ENCODE results near the gene ROPN1. TPM values are rescaled to one million over a fixed set of nuclear protein-coding genes. Genes with fewer than 3 reads are reported as not detected.
A peak's percentile ranks its signal among the peaks of the same experiment; 100 is the strongest.
"Not testable (repeated sequence)": the region's sequence is repeated elsewhere in the genome, so short reads cannot be mapped to it uniquely, and the experiment has no call there.

The ROPN1 gene
- total RNA-seq, 1 experiment from 2014 or later: not detected

DNA sequence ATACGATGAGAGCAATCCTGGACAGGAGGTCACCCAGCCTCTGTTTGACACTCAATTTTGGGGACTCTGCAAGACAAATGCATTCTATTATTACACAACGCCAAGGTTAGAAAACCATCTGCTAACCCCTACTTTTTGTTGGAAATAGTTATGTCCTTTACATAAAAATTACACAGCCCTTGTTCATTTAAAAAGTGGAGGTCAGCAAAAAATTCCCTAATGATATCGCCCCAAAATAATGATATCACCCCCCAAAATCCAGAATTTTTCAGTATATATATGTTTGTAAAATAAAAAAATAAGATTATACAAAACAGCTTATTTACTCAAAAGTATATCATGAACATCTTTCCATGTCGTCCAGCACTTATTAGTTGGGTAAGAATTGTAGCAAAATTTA is 11.4 kb downstream of the ROPN1 start:
- Histone ChIP-seq H3K4me3 (ENCODE audit: low read depth in 2 of 2, low read length in 2 of 2) (no peak overlapping the region), H3K27ac (ENCODE audit: low read length) (no peak overlapping the region), H3K36me3 (ENCODE audit: control insufficient read depth, insufficient read depth, low read length) (no peaks in the 10 kb centered on the region), H3K27me3 (ENCODE audit: control insufficient read depth, insufficient read depth, low read length) (peaks cover 42% of the 10 kb centered on the region), H3K9me3 (ENCODE audit: control insufficient read depth, insufficient read depth, low read depth, low read length) (no peaks in the 10 kb centered on the region), H3K4me1 (ENCODE audit: control insufficient read depth, insufficient read depth, low read length) (peaks cover 3% of the 10 kb centered on the region; the same call in 1 of the 2 replicates)
- no TSS peak for BruUV-seq (replicated peaks)
- DNase-seq (ENCODE audit: low read depth, low spot score) (no peak), ATAC-seq (no peak)
- TF ChIP-seq SIN3A (IDR thresholded peaks at IDR 0.05; ENCODE audit: borderline replicate concordance, insufficient read depth, low read depth, low read length) (no peak), POLR2AphosphoS5 (IDR thresholded peaks at IDR 0.05; ENCODE audit: low read depth, low read length) (no peak)
- TF ChIP-seq, protein P1, sequence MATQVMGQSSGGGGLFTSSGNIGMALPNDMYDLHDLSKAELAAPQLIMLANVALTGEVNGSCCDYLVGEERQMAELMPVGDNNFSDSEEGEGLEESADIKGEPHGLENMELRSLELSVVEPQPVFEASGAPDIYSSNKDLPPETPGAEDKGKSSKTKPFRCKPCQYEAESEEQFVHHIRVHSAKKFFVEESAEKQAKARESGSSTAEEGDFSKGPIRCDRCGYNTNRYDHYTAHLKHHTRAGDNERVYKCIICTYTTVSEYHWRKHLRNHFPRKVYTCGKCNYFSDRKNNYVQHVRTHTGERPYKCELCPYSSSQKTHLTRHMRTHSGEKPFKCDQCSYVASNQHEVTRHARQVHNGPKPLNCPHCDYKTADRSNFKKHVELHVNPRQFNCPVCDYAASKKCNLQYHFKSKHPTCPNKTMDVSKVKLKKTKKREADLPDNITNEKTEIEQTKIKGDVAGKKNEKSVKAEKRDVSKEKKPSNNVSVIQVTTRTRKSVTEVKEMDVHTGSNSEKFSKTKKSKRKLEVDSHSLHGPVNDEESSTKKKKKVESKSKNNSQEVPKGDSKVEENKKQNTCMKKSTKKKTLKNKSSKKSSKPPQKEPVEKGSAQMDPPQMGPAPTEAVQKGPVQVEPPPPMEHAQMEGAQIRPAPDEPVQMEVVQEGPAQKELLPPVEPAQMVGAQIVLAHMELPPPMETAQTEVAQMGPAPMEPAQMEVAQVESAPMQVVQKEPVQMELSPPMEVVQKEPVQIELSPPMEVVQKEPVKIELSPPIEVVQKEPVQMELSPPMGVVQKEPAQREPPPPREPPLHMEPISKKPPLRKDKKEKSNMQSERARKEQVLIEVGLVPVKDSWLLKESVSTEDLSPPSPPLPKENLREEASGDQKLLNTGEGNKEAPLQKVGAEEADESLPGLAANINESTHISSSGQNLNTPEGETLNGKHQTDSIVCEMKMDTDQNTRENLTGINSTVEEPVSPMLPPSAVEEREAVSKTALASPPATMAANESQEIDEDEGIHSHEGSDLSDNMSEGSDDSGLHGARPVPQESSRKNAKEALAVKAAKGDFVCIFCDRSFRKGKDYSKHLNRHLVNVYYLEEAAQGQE (IDR thresholded peaks at IDR 0.05; ENCODE audit: insufficient read depth in 1 of 2, low read depth in 2 of 2, low read length in 1 of 2): no peak
- in situ Hi-C loops (cut with HindIII; ENCODE audit: low pct_unique_long_range_greater_than_20kb, low sequenced_read_pairs): no loop called here
- ChIA-PET POLR2A (no interaction called here), CTCF (interaction anchor here (0.6 to 1.0 kb wide), 2 partner anchors 256 to 328 kb away, joined by 4 to 8 read pairs; no protein-coding TSS in a partner anchor)
- intact Hi-C loops (cut with micrococcal nuclease; ENCODE audit: unreplicated experiment): loop anchor here (10.0 kb wide), 1 partner anchor 256 kb away; no protein-coding TSS in a partner anchor

DNA sequence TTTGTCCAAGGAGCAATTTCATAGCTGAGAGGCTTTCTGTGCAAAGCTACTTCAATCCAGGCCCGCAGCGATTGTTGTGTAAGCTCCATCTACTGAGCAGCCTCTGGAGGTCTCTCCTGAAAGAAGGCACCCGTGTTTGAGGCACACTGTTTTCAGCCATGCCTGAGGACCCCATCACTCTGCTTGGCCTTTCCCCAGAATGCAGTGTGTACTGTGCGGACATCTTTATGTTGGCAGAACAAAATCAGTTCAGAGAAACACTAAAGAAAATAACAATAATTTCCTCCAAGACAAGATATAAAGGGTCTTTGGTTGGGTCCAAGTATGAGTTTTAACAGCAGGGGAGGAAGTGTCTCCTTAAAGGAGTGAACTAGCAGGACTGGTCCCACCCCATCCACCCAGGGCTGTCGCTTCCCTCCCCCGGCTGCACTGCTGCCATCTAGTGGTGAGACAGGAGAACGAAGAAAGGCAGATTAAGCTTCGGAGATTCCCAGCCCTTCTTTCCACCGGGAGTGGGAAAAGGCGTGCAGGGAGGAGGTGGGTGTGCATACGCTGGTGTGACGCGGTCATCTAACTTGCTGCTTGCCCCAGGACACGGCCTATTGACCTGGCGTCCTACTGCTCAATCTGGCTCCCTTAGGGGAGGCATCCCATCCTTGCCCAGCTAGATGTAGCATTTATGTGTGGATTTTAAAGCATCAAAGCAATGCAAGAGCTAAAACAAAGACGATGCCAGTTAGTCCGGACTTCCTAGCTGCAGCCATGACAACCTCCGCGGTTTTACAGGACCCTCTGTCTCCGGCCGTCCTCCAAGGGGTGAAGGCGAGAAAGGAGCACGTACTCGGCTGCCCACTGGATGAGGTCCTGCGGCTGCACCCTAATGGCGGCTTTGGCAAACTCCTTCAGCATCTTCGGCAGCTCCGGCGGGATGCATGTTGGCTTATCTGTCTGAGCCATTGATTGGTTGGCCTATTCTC is 12.1 kb downstream of the ROPN1 start:
- ATAC-seq: peak; percentile 97

DNA sequence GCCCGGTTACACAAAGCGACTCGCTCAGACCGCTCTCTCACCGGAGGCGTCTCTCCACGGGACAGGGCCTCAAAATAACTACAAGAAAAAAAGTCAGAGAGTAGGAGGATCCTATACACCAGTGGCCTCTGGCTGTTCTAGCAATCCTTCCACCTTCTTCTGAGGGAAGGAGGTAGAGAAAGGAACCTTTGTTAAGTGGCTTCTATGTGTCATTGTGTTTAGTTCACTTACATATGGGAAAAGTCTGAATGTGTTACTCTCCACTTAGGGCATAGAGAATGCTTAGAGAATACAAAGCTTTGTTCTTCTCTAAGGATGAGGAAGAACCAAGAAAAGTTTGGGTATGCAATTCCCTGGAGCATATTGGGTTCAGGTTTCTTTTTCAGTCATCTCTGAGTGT is 15.0 kb downstream of the ROPN1 start:
- H3K9me3 ChIP-seq (ENCODE audit: control insufficient read depth, insufficient read depth, low read depth, low read length); H3K27ac ChIP-seq (ENCODE audit: low read length); ATAC-seq; CTCF ChIA-PET; in situ Hi-C loops (cut with HindIII; ENCODE audit: low pct_unique_long_range_greater_than_20kb, low sequenced_read_pairs); DNase-seq (ENCODE audit: low read depth, low spot score); H3K36me3 ChIP-seq (ENCODE audit: control insufficient read depth, insufficient read depth, low read length); POLR2A ChIA-PET; intact Hi-C loops (cut with micrococcal nuclease; ENCODE audit: unreplicated experiment); BruUV-seq (replicated peaks); H3K4me3 ChIP-seq (ENCODE audit: low read depth in 2 of 2, low read length in 2 of 2); H3K4me1 ChIP-seq (ENCODE audit: control insufficient read depth, insufficient read depth, low read length): not testable (repeated sequence)
- peaks cover 12% of the 10 kb centered on the region for H3K27me3 ChIP-seq (ENCODE audit: control insufficient read depth, insufficient read depth, low read length)

More for the DNA sequence above, 12.1 kb downstream of the ROPN1 start:
- H3K36me3 ChIP-seq (ENCODE audit: control insufficient read depth, insufficient read depth, low read length); BruUV-seq (replicated peaks); H3K27ac ChIP-seq (ENCODE audit: low read length); POLR2A ChIA-PET; in situ Hi-C loops (cut with HindIII; ENCODE audit: low pct_unique_long_range_greater_than_20kb, low sequenced_read_pairs); H3K4me1 ChIP-seq (ENCODE audit: control insufficient read depth, insufficient read depth, low read length); H3K9me3 ChIP-seq (ENCODE audit: control insufficient read depth, insufficient read depth, low read depth, low read length): not testable (repeated sequence)
- Histone ChIP-seq H3K27me3 (ENCODE audit: control insufficient read depth, insufficient read depth, low read length) (peaks cover 37% of the 10 kb centered on the region), H3K4me3 (ENCODE audit: low read depth in 2 of 2, low read length in 2 of 2) (peak overlapping the region; percentile 18 to 43)
- TF ChIP-seq, protein P2, sequence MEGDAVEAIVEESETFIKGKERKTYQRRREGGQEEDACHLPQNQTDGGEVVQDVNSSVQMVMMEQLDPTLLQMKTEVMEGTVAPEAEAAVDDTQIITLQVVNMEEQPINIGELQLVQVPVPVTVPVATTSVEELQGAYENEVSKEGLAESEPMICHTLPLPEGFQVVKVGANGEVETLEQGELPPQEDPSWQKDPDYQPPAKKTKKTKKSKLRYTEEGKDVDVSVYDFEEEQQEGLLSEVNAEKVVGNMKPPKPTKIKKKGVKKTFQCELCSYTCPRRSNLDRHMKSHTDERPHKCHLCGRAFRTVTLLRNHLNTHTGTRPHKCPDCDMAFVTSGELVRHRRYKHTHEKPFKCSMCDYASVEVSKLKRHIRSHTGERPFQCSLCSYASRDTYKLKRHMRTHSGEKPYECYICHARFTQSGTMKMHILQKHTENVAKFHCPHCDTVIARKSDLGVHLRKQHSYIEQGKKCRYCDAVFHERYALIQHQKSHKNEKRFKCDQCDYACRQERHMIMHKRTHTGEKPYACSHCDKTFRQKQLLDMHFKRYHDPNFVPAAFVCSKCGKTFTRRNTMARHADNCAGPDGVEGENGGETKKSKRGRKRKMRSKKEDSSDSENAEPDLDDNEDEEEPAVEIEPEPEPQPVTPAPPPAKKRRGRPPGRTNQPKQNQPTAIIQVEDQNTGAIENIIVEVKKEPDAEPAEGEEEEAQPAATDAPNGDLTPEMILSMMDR (IDR thresholded peaks at IDR 0.05): peak; percentile 94
- intact Hi-C loops (cut with micrococcal nuclease; ENCODE audit: unreplicated experiment): loop anchor here (10.0 kb wide), 1 partner anchor 255 kb away; no protein-coding TSS in a partner anchor
- CTCF ChIA-PET: interaction anchor here (0.6 to 1.0 kb wide), 3 partner anchors 13 to 327 kb away, joined by 3 to 8 read pairs (median 4); no protein-coding TSS in a partner anchor
- DNase-seq (ENCODE audit: low read depth, low spot score): peak; percentile 18

DNA sequence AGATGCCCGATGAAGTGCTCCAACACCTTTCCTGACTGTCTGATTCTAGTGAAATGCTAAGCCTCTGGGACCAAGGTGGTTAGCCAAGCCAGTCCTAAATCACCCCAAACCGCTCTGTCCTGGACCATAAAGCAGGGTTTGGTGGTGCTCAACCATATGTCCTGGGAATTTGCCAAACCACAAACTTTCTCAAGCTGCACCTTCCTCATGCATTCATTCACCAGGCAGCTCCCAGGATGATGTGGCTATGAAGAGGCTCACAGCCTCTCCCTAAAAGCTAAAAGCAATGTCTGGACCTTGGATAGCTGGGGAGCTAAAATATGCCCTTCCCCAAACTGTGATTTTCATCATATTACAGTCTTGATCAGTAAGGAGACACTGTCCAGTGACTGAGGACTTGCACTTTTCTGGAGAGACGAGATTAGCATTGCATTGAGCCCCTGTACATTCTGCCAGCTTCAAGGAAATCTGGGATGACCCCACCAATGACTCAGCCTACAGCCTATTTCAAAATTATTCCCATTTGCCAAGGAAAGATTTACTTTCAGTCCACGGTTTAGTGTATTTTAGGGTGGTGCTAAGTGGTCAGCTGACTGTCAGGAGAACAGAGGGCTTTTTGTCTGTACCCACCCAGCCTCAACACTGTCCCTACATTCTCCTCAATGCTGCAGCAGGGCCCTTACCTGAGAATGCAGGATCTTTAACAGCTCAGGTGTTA is 15.6 kb downstream of the ROPN1 start:
- not testable (repeated sequence) for DNase-seq (ENCODE audit: low read depth, low spot score)

DNA sequence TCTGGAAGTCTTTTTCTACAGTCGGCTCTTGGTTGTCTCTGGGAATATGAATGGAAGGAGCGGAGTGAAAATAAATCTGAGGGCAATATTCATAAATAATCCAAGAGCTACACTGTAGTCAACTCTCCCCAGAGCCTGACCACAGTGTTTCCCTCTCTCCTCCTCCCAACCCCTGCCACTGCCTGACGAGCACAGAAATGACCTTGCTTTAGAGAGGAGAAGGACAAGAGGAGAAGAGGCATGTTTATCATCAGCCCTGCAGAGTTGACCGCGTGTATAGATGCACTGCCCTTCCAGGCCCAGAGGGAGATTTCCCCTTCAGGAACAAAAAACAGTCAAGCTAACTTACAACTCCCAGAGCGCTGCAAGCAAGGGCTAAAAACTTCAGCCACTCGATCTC is 16.9 kb downstream of the ROPN1 start:
- H3K27me3 ChIP-seq (ENCODE audit: control insufficient read depth, insufficient read depth, low read length); H3K9me3 ChIP-seq (ENCODE audit: control insufficient read depth, insufficient read depth, low read depth, low read length); in situ Hi-C loops (cut with HindIII; ENCODE audit: low pct_unique_long_range_greater_than_20kb, low sequenced_read_pairs); ATAC-seq; CTCF ChIA-PET; H3K4me1 ChIP-seq (ENCODE audit: control insufficient read depth, insufficient read depth, low read length); DNase-seq (ENCODE audit: low read depth, low spot score); BruUV-seq (replicated peaks); H3K36me3 ChIP-seq (ENCODE audit: control insufficient read depth, insufficient read depth, low read length); intact Hi-C loops (cut with micrococcal nuclease; ENCODE audit: unreplicated experiment); H3K27ac ChIP-seq (ENCODE audit: low read length); POLR2A ChIA-PET; H3K4me3 ChIP-seq (ENCODE audit: low read depth in 2 of 2, low read length in 2 of 2): not testable (repeated sequence)

More for the DNA sequence above, 15.6 kb downstream of the ROPN1 start:
- H3K27me3 ChIP-seq (ENCODE audit: control insufficient read depth, insufficient read depth, low read length); H3K4me1 ChIP-seq (ENCODE audit: control insufficient read depth, insufficient read depth, low read length); ATAC-seq; POLR2A ChIA-PET; BruUV-seq (replicated peaks); CTCF ChIA-PET; intact Hi-C loops (cut with micrococcal nuclease; ENCODE audit: unreplicated experiment); H3K36me3 ChIP-seq (ENCODE audit: control insufficient read depth, insufficient read depth, low read length); H3K4me3 ChIP-seq (ENCODE audit: low read depth in 2 of 2, low read length in 2 of 2); in situ Hi-C loops (cut with HindIII; ENCODE audit: low pct_unique_long_range_greater_than_20kb, low sequenced_read_pairs); H3K27ac ChIP-seq (ENCODE audit: low read length); H3K9me3 ChIP-seq (ENCODE audit: control insufficient read depth, insufficient read depth, low read depth, low read length): not testable (repeated sequence)

All from Panc1 (cell line).